Raji (cell line): ENCODE data around the gene NRG3.

ENCODE experiments used
- POLR2A ChIP-seq: IDR thresholded peaks from 2 replicates; pipeline ENCODE4 v1.6.1; 2011; ENCODE audit warnings: low read depth, low read length, control low read depth; ENCODE audit not compliant: insufficient read depth

NRG3 gene

GRCh38 chr10:82245906-82246560, 371.0 kb downstream of the NRG3 start:
- TF ChIP-seq POLR2A = no peak

GRCh38 chr10:82249141-82249540, 374.1 kb downstream of the NRG3 start:
- TF ChIP-seq POLR2A = no peak

GRCh38 chr10:82251222-82251906, 376.4 kb downstream of the NRG3 start:
- no peak for TF ChIP-seq POLR2A

DNA sequence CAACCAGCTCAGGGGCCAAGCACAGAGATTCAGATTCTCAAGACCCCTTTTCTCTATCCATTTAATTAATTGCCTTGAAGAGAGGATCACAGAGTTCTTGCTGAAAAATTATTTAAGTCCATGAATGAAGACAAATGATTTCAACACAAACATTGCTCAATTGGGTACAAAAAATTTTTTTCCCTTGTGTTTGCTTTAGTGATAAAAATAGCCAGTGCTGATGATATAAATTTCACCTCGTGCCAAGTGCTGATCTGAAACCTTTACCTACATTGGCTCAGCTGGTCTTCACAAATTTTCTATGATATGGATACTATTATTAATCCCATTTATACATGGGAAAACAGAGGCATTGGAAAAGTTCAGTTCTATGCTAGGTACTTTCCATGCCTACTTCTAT, 377.1 kb downstream of the NRG3 start:
- TF ChIP-seq POLR2A = no peak

- no peak for TF ChIP-seq POLR2A
These were observed 379.2 kb downstream of the NRG3 start for GRCh38 chr10:82254237-82254636.

DNA sequence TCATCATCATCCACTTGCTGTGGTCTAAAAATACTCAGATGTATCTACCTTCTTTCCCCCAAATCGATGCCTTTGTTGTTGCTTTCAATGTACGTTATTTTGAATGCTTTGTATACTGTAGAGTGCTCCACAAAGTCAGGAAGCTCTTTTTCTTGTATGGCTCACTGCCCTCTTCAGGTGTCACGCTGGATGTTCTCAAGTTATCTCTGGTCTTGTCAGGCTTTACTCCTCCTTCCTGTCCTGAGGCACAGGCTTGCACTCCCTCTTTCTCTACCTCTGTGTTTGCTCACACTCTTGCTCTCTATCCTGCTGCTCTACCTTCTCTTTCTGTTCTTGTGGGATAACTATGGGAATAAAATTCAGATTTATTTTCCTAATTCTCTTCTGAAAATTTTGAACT, 381.3 kb downstream of the NRG3 start:
- TF ChIP-seq POLR2A = no peak

- no peak for TF ChIP-seq POLR2A
These were observed 391.4 kb downstream of the NRG3 start for GRCh38 chr10:82266438-82266837.

GRCh38 chr10:82267014-82267413, 392.0 kb downstream of the NRG3 start:
- no peak for TF ChIP-seq POLR2A

DNA sequence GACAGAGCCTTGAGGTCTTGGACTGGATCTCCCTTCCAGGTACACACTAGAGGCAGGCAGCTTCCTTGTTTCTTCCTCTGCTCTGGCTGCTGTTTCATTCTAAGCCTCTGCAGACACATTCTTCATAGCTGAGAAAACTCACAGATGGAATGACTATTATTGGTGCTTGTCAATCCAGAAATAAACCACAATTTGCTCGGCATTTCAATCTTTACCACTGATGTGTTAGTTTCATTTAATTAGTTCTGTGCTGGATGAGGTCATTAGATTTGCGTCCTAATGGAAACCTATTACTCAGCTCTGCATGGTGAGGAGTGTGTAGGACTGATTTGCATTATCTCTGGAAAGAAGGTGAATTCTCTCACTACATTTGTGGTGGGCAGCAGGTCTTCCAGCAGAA, 392.5 kb downstream of the NRG3 start:
- TF ChIP-seq POLR2A = no peak

DNA sequence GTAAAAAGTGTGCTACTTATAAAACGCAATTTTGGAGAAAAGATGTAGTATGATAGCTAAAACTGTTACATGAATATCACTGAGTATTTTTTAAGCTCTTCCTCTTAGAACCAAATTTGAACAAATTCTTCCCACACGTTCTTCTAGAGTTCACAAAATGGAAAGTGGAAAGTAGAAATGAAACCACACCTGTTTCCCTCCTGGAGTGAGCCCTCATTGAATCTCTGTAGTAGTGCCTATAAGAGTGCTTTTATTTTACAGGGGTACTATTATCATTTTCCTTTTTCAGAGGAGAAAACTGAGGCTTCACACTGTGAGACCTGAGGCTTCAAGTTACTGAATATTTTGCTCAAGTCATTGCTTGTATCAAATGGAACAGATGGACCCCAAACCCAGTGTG, 393.0 kb downstream of the NRG3 start:
- TF ChIP-seq POLR2A = no peak

DNA sequence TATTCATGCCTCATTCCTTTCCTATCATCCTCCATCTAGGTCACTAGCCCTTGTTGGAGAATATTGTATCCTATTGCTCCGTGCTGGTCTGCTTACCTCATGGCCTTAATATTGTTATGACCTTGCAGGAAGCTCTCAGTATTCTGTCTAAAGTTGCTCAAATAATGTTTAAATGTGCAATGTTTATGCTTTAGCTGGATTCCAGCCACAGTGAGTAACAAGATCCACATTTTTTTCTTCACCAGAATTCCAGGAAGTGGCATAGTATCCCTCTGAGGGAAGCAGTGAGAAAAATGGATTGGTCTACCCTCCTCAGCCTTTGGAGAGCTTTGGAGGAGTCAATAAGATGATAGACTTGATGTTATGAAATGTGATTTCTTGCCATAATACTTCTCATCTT, 402.6 kb downstream of the NRG3 start:
- no peak for TF ChIP-seq POLR2A

DNA sequence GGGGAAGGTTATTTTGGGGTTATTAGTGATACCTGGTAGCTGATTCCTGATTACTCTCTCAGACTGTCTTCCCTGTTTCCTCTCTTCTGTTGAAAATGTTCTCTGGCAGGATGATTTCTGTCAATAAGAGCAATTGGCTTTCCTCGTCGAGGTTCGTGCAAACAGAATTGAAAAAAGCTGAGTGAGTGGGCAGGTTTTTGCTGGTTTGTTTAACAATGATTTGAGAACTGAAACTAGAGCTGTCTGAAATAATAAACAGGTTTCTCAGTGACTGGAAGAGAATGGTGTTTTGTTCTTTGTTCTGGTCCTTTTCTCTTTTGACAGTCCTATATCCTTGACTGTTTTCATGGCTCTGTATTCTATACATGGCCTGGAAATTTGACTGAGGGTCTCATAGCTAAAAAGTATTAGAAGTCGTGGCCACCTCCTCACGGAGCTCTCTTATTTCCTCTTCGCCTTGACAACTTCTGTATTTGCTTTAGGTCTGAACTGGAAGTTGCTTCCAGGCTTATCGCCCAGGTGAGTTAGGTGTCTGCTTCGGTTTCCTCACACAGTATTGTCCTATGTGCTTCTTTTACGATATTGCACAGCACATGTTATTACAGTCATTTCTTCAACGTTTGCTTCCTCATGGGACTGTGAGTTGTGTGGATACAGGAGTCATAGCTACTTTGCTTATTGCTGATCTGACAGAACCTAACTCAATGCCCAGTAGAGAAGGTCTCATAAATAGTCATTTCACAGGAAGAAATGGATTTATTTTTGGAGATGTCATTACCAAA, 403.6 kb downstream of the NRG3 start:
- TF ChIP-seq POLR2A = no peak

- no peak for TF ChIP-seq POLR2A
These were observed 407.9 kb downstream of the NRG3 start for GRCh38 chr10:82282782-82283456.

DNA sequence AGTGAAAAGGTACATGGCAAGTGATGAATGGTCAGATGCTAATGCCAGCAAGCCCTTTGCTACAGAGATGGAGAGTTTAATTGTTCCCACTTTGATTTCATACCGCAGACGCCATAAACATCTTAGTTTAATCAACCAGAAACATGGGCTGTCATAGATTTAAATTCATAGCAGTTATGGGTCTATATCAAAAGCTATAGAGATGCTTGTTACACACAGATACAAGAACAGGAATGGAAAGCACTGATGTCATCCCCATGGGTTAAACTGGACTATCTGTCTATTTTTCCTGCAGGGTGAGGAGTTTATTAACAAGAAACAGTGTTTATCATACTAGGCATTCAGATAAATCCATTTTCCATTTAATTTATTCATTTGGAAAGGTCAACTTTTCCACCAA, 409.2 kb downstream of the NRG3 start:
- TF ChIP-seq POLR2A = no peak

- no peak for TF ChIP-seq POLR2A
These were observed 413.5 kb downstream of the NRG3 start for GRCh38 chr10:82288461-82288881.
